ENCODE data around the gene BRS3.

BRS3 gene

GRCh38 chrX:136495043-136495442, 7.3 kb downstream of the BRS3 start:
- DNase-seq (ENCODE audit: low read depth in 2 of 2): no peak

- DNase-seq (ENCODE audit: low read depth in 2 of 2): no peak
Measured at GRCh38 chrX:136496186-136496763, 8.5 kb downstream of the BRS3 start.

DNA sequence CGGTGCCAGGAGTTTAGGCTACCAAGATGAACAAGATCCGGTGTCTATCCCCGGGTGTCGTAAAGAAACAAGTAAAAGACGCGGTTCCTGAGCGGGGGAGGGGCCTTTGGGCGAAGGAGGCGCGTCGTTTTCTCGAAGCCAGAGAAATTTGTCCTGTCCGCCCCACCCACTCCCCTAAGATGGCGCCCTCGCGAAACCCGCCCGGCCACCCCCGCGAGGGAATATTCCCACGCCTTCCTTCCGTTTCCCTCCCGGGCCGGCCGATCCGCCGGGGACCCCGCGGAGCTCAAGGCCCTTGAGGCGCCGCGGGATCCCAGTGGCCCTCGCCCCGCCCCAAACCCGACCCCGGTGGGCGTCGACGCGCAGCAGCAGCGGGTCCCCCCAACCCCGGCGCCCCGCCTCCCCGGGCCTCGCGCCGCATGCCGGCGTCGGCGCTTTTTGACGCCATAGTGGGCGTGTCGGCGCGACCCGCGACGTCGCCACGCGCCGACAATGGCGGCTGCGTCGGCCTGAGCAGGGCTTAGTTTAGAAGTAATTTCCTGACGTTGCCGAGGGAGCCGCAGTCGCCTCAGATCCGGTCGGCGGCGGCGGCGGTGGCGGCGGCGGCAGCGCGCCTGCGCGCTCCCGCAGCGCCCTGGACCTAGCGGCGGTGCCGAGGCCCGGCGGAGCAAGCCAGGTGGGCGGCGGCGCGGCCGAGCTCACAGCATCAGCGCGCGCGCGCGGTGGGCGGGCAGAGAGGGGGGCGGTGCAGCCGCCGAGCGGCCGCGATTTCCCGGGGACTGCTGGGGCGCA, 9.2 kb downstream of the BRS3 start:
- peak; percentile 61 to 66 for DNase-seq (ENCODE audit: low read depth in 2 of 2)

- no peak for DNase-seq (ENCODE audit: low read depth in 2 of 2)
Measured at GRCh38 chrX:136497556-136498052, 9.9 kb downstream of the BRS3 start, which contains the start of gene HTATSF1. TSS of gene HTATSF1 (plus strand) at chrX:136497592. CDS start at chrX:136497685, 93 bp downstream.

DNA sequence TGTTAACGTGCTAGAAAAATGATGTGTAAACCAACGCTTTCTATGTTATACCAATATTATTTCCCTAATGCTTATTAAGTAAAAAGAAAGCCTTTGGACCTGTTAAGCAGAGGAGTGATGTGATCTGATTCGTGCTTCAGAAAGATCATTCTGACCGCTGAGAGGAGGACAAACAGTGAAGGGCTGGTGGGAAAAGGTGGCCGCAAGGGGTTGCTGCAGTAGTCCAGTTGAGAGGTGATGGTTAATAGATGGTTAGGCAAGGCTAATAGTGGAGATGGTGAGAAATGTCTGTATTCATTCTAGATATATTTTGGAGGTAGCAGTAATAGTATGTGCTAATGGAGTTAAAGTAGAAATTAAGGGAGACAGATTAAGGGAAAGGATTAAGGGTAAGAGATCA, 31.3 kb downstream of the BRS3 start:
- DNase-seq (ENCODE audit: low read depth in 2 of 2): no peak

GRCh38 chrX:136523770-136524169, 36.0 kb downstream of the BRS3 start:
- DNase-seq (ENCODE audit: low read depth in 2 of 2): no peak

- peak; percentile 56 to 61 for DNase-seq (ENCODE audit: low read depth in 2 of 2)
Measured at GRCh38 chrX:136525738-136526606, 38.2 kb downstream of the BRS3 start.

DNA sequence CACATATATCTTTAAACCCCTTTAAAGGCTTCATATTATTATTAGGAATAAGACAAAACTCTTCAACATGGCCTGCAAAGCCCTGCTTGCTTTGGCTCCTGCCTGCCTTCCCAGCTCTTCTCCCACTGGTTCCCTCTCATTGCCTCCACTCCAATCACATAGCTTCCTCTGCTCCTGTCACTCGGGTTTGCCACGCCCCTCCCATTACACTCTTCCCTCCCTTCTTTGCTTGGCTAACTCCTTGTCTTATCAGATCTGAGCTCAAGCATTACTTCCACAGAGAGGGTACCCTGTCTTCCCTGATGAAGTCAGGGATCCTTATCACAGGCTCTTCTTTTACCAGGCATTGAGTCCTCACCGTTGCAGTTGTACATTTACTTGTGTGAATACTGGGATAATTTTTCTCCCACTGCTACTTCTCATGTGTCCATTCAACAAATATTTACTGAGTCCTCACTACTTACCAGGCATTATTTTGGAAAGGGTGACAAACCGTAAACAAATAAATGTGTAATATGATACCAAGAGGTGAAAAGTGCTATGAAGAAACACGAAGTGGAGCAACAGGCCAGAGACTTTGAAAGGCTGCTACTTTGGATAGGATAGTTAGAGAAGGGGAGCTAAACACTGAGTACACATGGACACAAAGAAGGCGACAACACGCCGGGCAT, 41.0 kb downstream of the BRS3 start:
- no peak for DNase-seq (ENCODE audit: low read depth in 2 of 2)

DNA sequence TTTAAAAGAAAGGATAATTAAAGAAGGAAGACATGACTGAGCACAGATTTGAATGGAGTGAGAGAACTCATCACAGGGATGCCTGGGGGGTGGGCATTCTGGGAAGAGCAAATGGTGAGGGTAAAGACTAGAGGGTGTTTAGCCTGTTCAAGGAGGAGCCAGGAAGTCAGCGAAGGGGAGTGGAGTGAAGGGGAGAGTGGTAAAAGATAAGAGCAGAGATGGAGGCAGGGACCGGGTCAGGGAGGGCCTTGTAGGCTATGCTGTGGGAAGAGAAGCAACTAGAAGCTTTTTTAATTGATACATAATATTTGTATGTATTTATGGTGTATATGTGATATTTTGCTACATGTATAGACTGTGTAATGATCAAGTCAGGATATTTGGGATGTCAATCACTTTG, 42.0 kb downstream of the BRS3 start:
- no peak for DNase-seq (ENCODE audit: low read depth in 2 of 2)

- DNase-seq (ENCODE audit: low read depth in 2 of 2): no peak
Measured at GRCh38 chrX:136531951-136532350, 44.2 kb downstream of the BRS3 start, which contains the start of gene VGLL1. TSS of gene VGLL1 (plus strand) at chrX:136532215. CDS start at chrX:136536021, 3,806 bp downstream.

- DNase-seq (ENCODE audit: low read depth in 2 of 2): no peak
Measured at GRCh38 chrX:136534131-136534530, 46.4 kb downstream of the BRS3 start.

GRCh38 chrX:136538811-136539210, 51.1 kb downstream of the BRS3 start:
- no peak for DNase-seq (ENCODE audit: low read depth in 2 of 2)

GRCh38 chrX:136540226-136540625, 52.5 kb downstream of the BRS3 start:
- DNase-seq (ENCODE audit: low read depth in 2 of 2): no peak

GRCh38 chrX:136541294-136541693, 53.5 kb downstream of the BRS3 start:
- no peak for DNase-seq (ENCODE audit: low read depth in 2 of 2)

GRCh38 chrX:136542281-136542680, 54.5 kb downstream of the BRS3 start:
- DNase-seq (ENCODE audit: low read depth in 2 of 2): no peak
